ENCODE results near the gene APLP1. TPM values are rescaled to one million over a fixed set of nuclear protein-coding genes. Genes with fewer than 3 reads are reported as not detected.

APLP1 gene
- total RNA-seq, 1 donor from 2014 or later, result 618 TPM

- no peak for TF ChIP-seq CTCF (IDR thresholded peaks at IDR 0.05; ENCODE audit: partially characterized antibody, unreplicated experiment)
- Mint-ChIP-seq H3K27ac (ENCODE audit: unreplicated experiment) (no peak overlapping the region), H3K36me3 (ENCODE audit: unreplicated experiment) (peaks cover 9% of the 10 kb centered on the region), H3K4me3 (ENCODE audit: unreplicated experiment) (no peak overlapping the region), H3K27me3 (ENCODE audit: unreplicated experiment) (peaks cover 13% of the 10 kb centered on the region), H3K9me3 (ENCODE audit: unreplicated experiment) (peaks cover 11% of the 10 kb centered on the region), H3K4me1 (ENCODE audit: low read depth, unreplicated experiment) (peaks cover 12% of the 10 kb centered on the region)
- DNase-seq, result no peak
Measured at GRCh38 chr19:35871611-35872010, 3.2 kb downstream of the APLP1 start.

- DNase-seq, result no peak
- peaks cover 13% of the 10 kb centered on the region for H3K27me3 Mint-ChIP-seq (ENCODE audit: unreplicated experiment)
- H3K36me3 Mint-ChIP-seq (ENCODE audit: unreplicated experiment), result peaks cover 11% of the 10 kb centered on the region
- no peak overlapping the region for H3K4me3 Mint-ChIP-seq (ENCODE audit: unreplicated experiment)
- H3K9me3 Mint-ChIP-seq (ENCODE audit: unreplicated experiment), result peaks cover 13% of the 10 kb centered on the region
- H3K27ac Mint-ChIP-seq (ENCODE audit: unreplicated experiment), result no peak overlapping the region
- H3K4me1 Mint-ChIP-seq (ENCODE audit: low read depth, unreplicated experiment), result peaks cover 12% of the 10 kb centered on the region
- TF ChIP-seq CTCF (IDR thresholded peaks at IDR 0.05; ENCODE audit: partially characterized antibody, unreplicated experiment), result no peak
Measured at GRCh38 chr19:35872180-35872579, 3.8 kb downstream of the APLP1 start.

GRCh38 chr19:35874392-35874930, 6.1 kb downstream of the APLP1 start:
- no peak for TF ChIP-seq CTCF (IDR thresholded peaks at IDR 0.05; ENCODE audit: partially characterized antibody, unreplicated experiment)
- Mint-ChIP-seq H3K36me3 (ENCODE audit: unreplicated experiment) (peaks cover 11% of the 10 kb centered on the region), H3K9me3 (ENCODE audit: unreplicated experiment) (peaks cover 10% of the 10 kb centered on the region), H3K4me1 (ENCODE audit: low read depth, unreplicated experiment) (peaks cover 11% of the 10 kb centered on the region), H3K27ac (ENCODE audit: unreplicated experiment) (no peak overlapping the region), H3K27me3 (ENCODE audit: unreplicated experiment) (peaks cover 7% of the 10 kb centered on the region), H3K4me3 (ENCODE audit: unreplicated experiment) (no peak overlapping the region)
- DNase-seq, result no peak

- Mint-ChIP-seq H3K9me3 (ENCODE audit: unreplicated experiment) (peaks cover 13% of the 10 kb centered on the region), H3K27me3 (ENCODE audit: unreplicated experiment) (peaks cover 5% of the 10 kb centered on the region), H3K27ac (ENCODE audit: unreplicated experiment) (no peak overlapping the region), H3K4me3 (ENCODE audit: unreplicated experiment) (no peak overlapping the region), H3K4me1 (ENCODE audit: low read depth, unreplicated experiment) (peaks cover 23% of the 10 kb centered on the region), H3K36me3 (ENCODE audit: unreplicated experiment) (peaks cover 15% of the 10 kb centered on the region)
- TF ChIP-seq CTCF (IDR thresholded peaks at IDR 0.05; ENCODE audit: partially characterized antibody, unreplicated experiment), result no peak
- no peak for DNase-seq
Measured at GRCh38 chr19:35879068-35879467, 10.7 kb downstream of the APLP1 start.

- Mint-ChIP-seq H3K27me3 (ENCODE audit: unreplicated experiment) (peaks cover 5% of the 10 kb centered on the region), H3K36me3 (ENCODE audit: unreplicated experiment) (peaks cover 15% of the 10 kb centered on the region), H3K4me1 (ENCODE audit: low read depth, unreplicated experiment) (peaks cover 23% of the 10 kb centered on the region), H3K9me3 (ENCODE audit: unreplicated experiment) (peaks cover 12% of the 10 kb centered on the region), H3K4me3 (ENCODE audit: unreplicated experiment) (peak overlapping the region; percentile 73), H3K27ac (ENCODE audit: unreplicated experiment) (peak overlapping the region; percentile 90)
- no peak for TF ChIP-seq CTCF (IDR thresholded peaks at IDR 0.05; ENCODE audit: partially characterized antibody, unreplicated experiment)
- DNase-seq, result peak; percentile 85
Measured at GRCh38 chr19:35879770-35880317, 11.5 kb downstream of the APLP1 start.

All from glutamatergic neuron (in vitro differentiated cells).